Measurements from ENCODE around the gene ABHD2. TPM values are rescaled to one million over a fixed set of nuclear protein-coding genes. Genes with fewer than 3 reads are reported as not detected.
"Not testable (repeated sequence)": the region's sequence is repeated elsewhere in the genome, so short reads cannot be mapped to it uniquely, and the experiment has no call there.

ABHD2 gene
- polyA plus RNA-seq, 3 donors, result 30.8 to 67.1 (median 37.3) TPM

GRCh38 chr15:89248584-89248983, 160.3 kb downstream of the ABHD2 start:
- H3K27ac ChIP-seq (ENCODE audit: low read depth in 1 of 2, low read length in 2 of 2), result no peak overlapping the region
- peaks cover 10 to 13% of the 10 kb centered on the region in 2 donors for H3K4me1 ChIP-seq (ENCODE audit: control insufficient read depth in 1 of 2, insufficient read depth in 2 of 2, low read length in 2 of 2)
- Mint-ChIP-seq H3K4me3 (no peak overlapping the region), H3K27me3 (ENCODE audit: low read depth in 3 of 3) (peaks cover 0 to 3% (median 0%) of the 10 kb centered on the region in 3 donors), H3K9me3 (peaks cover 0 to 3% (median 0%) of the 10 kb centered on the region in 7 donors), H3K4me1 (peaks cover 22% of the 10 kb centered on the region), H3K36me3 (peaks cover 22 to 33% of the 10 kb centered on the region in 2 donors), H3K27ac (no peak overlapping the region)
- H3K4me3 ChIP-seq (replicated peaks in 1 of 3; ENCODE audit: low read depth in 2 of 3, low read length in 3 of 3), result no peak overlapping the region
- peaks cover 43% of the 10 kb centered on the region for H3K79me2 ChIP-seq (ENCODE audit: insufficient read depth, low read length)
- no peaks in the 10 kb centered on the region for H3K27me3 ChIP-seq (ENCODE audit: control insufficient read depth in 2 of 2, insufficient read depth in 2 of 2, low read length in 2 of 2)
- DNase-seq, result no peak
- H3K4me2 ChIP-seq (replicated peaks; ENCODE audit: extremely low read depth, low read length, poor library complexity, severe bottlenecking), result no peak overlapping the region
- H3K36me3 ChIP-seq (replicated peaks in 1 of 2; ENCODE audit: control insufficient read depth in 1 of 2, insufficient read depth in 2 of 2, low read length in 2 of 2), result peaks cover 9 to 23% of the 10 kb centered on the region in 2 donors
- H2AFZ ChIP-seq (ENCODE audit: insufficient read depth, low read depth, low read length, poor library complexity, severe bottlenecking), result no peak overlapping the region
- H3K9ac ChIP-seq (ENCODE audit: insufficient read depth, low read length, poor library complexity, severe bottlenecking), result no peak overlapping the region
- no peaks in the 10 kb centered on the region for H4K20me1 ChIP-seq (ENCODE audit: insufficient read depth, low read length)
- TF ChIP-seq CTCF (IDR thresholded peaks at IDR 0.05), result no peak
- no peaks in the 10 kb centered on the region for H3K9me3 ChIP-seq (replicated peaks in 1 of 2; ENCODE audit: control insufficient read depth in 1 of 2, insufficient read depth in 1 of 2, low read length in 2 of 2)
- 86% methylated on average over 1 of the region's 2 CpGs for WGBS (ENCODE audit: insufficient coverage)
- intact Hi-C loops (cut with micrococcal nuclease), result no loop called here

- H3K27me3 ChIP-seq (ENCODE audit: control insufficient read depth in 2 of 2, insufficient read depth in 2 of 2, low read length in 2 of 2); H3K27ac Mint-ChIP-seq; H4K20me1 ChIP-seq (ENCODE audit: insufficient read depth, low read length); H3K9me3 ChIP-seq (replicated peaks in 1 of 2; ENCODE audit: control insufficient read depth in 1 of 2, insufficient read depth in 1 of 2, low read length in 2 of 2); H2AFZ ChIP-seq (ENCODE audit: insufficient read depth, low read depth, low read length, poor library complexity, severe bottlenecking); H3K4me2 ChIP-seq (replicated peaks; ENCODE audit: extremely low read depth, low read length, poor library complexity, severe bottlenecking); H3K9ac ChIP-seq (ENCODE audit: insufficient read depth, low read length, poor library complexity, severe bottlenecking); H3K4me1 ChIP-seq (ENCODE audit: control insufficient read depth in 1 of 2, insufficient read depth in 2 of 2, low read length in 2 of 2); H3K4me3 ChIP-seq (replicated peaks in 1 of 3; ENCODE audit: low read depth in 2 of 3, low read length in 3 of 3); H3K27ac ChIP-seq (ENCODE audit: low read depth in 1 of 2, low read length in 2 of 2); intact Hi-C loops (cut with micrococcal nuclease); H3K27me3 Mint-ChIP-seq (ENCODE audit: low read depth in 3 of 3); DNase-seq; H3K4me3 Mint-ChIP-seq; H3K9me3 Mint-ChIP-seq: not testable (repeated sequence)
- Histone ChIP-seq H3K36me3 (replicated peaks in 1 of 2; ENCODE audit: control insufficient read depth in 1 of 2, insufficient read depth in 2 of 2, low read length in 2 of 2) (peaks cover 9 to 31% of the 10 kb centered on the region in 2 donors), H3K79me2 (ENCODE audit: insufficient read depth, low read length) (peaks cover 32% of the 10 kb centered on the region)
- no CpG with 5 or more reads among the region's 5 CpGs for WGBS (ENCODE audit: insufficient coverage)
- H3K4me1 Mint-ChIP-seq, result peaks cover 12% of the 10 kb centered on the region
- H3K36me3 Mint-ChIP-seq, result peaks cover 29 to 46% of the 10 kb centered on the region in 2 donors
Observed at GRCh38 chr15:89250142-89250541, 161.9 kb downstream of the ABHD2 start.

Small RNAs within 50 kb of the gene (small RNA-seq; reads per million reads assigned to genes)
- not detected for gene RNU7-195P (ENCODE audit: insufficient read length, low read depth)

Other genes with a start within 250 kb of the ABHD2 start
- 1 to 10 TPM in 1 of 3 donors, under 1 TPM in 2; 0.60 to 2.8 (median 0.65) TPM for gene HAPLN3, start 192.9 kb upstream of the ABHD2 start, polyA plus RNA-seq
- gene MFGE8, start 175.1 kb upstream of the ABHD2 start, polyA plus RNA-seq, result 1 to 10 TPM in 1 of 3 donors, not detected in 2; 2.7 TPM
- not detected for gene RLBP1, start 133.1 kb downstream of the ABHD2 start, polyA plus RNA-seq
- 1 to 10 TPM; 1.4 to 2.6 (median 1.5) TPM for gene FANCI, start 155.5 kb downstream of the ABHD2 start, polyA plus RNA-seq
- gene POLG, start 246.4 kb downstream of the ABHD2 start, polyA plus RNA-seq, result 10 to 100 TPM; 19.2 to 66.7 (median 21.6) TPM